HG02973 (cell line): ENCODE measurements around the gene C12orf57.

Experiments used
- ATAC-seq: cut with Tn5 transposase; IDR thresholded peaks from one replicate; pipeline ENCODE4 v1.9.1; 2021; ENCODE audit warnings: moderate library complexity; ENCODE audit not compliant: unreplicated experiment

Gene C12orf57

DNA sequence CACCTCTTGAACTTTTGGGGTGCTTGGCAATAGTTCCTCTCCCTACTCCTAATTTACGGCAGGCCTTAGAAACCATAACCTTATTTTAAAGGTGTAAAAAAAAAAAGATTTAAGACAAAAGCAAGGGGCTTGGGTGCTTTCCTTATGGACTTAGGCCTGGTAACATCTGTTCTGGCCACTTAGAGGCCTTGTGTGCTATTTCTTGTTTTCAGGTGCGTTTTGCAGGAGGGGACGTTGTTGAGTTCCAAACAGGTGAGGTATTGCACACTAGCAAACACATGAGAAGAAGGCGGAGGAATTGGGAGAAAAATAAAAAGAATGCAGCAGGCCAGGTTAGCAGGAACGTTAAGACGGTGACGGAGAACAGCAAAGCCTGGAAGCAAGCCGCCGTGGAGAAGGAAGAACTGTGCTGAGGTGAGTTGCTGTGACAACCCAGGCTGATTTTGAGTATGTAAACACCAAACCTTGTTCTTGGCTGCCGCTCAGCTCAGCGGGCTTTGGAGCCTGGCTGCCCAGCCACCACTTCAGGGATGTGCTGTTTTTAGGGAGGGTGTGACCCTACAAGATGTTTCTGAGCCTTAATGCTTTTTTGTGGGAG is 44.2 kb downstream of the C12orf57 start:
- ATAC-seq: no peak
